AG09309 (cell line): ENCODE measurements around the gene SAMHD1.
"Not testable (repeated sequence)": the region's sequence is repeated elsewhere in the genome, so short reads cannot be mapped to it uniquely, and the experiment has no call there.

Source experiments
- DNase-seq: peaks from one replicate; pipeline ENCODE4 v3.0.0-alpha.2; 2010; ENCODE audit warnings: low read depth
- H3K4me3 ChIP-seq: 2 replicates; pipeline ENCODE4 v1.5.1; 2011; ENCODE audit warnings: mild to moderate bottlenecking, low read depth, low read length, moderate library complexity; ENCODE audit not compliant: control insufficient read depth
- CTCF ChIP-seq: IDR thresholded peaks from 2 replicates; pipeline ENCODE4 v1.5.1; 2011; ENCODE audit warnings: mild to moderate bottlenecking, low read depth, low read length, inconsistent platforms; ENCODE audit not compliant: insufficient read depth, control insufficient read depth; ENCODE audit errors: missing control alignments

Gene SAMHD1

GRCh38 chr20:36951198-36951978, at the start of gene SAMHD1:
TSS of gene SAMHD1 (minus strand) at chr20:36951708. CDS start at chr20:36951643, 65 bp downstream.
- no peak for TF ChIP-seq CTCF
- H3K4me3 ChIP-seq: peak within 1 kb of the TSS; percentile 72
- peak; percentile 95 for DNase-seq

- not testable (repeated sequence) for H3K4me3 ChIP-seq, DNase-seq
These were observed 48.7 kb upstream of the SAMHD1 start for GRCh38 chr20:37000171-37000570.

GRCh38 chr20:36998652-36999051, 47.1 kb upstream of the SAMHD1 start:
- DNase-seq: no peak
- no peak for TF ChIP-seq CTCF
- no peak overlapping the region for H3K4me3 ChIP-seq

GRCh38 chr20:36997121-36997520, 45.6 kb upstream of the SAMHD1 start:
- no peak for DNase-seq
- TF ChIP-seq CTCF: no peak
- H3K4me3 ChIP-seq: no peak overlapping the region

GRCh38 chr20:36994221-36994620, 42.7 kb upstream of the SAMHD1 start:
- not testable (repeated sequence) for H3K4me3 ChIP-seq, DNase-seq

GRCh38 chr20:36992802-36993334, 41.4 kb upstream of the SAMHD1 start:
- TF ChIP-seq CTCF: no peak
- DNase-seq: no peak
- H3K4me3 ChIP-seq: no peak overlapping the region

GRCh38 chr20:36991703-36992102, 40.2 kb upstream of the SAMHD1 start:
- no peak for DNase-seq
- H3K4me3 ChIP-seq: no peak overlapping the region
- no peak for TF ChIP-seq CTCF
